ENCODE results near the gene SNTA1. TPM values are rescaled to one million over a fixed set of nuclear protein-coding genes. Genes with fewer than 3 reads are reported as not detected.

The SNTA1 gene
- total and polyA plus RNA-seq, 2 of the 13 experiments (the other 11 are each of a cell fraction or from before 2014, with no cell fraction given), result 16.4 to 18.3 TPM

DNA sequence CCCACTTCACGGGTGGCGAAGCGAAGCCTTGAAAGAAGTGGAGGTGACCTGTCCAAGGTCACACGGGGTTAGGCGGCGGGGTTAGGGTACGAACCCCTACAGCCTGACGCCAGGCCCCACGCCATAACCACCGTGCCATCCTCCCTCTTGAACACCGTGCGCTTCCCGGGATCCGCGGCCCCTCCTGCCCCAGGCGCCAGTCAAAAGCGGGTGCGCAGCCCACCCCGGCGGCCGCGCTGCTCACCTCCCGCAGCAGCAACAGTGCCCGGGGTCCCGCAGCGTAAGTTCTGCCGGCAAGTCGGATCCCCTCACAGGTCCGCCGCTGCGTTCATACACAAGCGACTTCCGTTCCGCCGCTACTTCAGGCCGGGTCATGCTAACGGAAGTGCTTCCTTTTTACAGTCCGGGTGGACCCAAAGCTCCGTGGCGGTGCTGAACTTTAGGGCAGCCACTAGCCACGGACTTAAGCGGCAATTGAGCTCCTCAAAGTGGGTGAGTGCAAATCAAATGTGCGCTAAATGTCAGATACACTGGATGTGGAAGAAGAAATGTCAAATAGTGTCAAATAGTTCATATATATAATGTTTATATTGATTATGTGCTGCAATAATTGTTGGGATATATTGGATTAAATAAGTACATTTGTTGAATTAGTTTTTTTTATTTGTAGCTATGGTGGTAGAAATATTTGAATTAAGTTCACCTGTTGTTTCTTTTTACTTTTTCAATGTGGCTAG is 42.2 kb downstream of the SNTA1 start, which contains the start of gene CDK5RAP1 (continued):
- TF ChIP-seq ZNF569 (CRISPR knock-in tag; IDR thresholded peaks at IDR 0.05; ENCODE audit: borderline replicate concordance), result no peak; the same call in 1 of the 2 replicates
- TF ChIP-seq, protein P1, sequence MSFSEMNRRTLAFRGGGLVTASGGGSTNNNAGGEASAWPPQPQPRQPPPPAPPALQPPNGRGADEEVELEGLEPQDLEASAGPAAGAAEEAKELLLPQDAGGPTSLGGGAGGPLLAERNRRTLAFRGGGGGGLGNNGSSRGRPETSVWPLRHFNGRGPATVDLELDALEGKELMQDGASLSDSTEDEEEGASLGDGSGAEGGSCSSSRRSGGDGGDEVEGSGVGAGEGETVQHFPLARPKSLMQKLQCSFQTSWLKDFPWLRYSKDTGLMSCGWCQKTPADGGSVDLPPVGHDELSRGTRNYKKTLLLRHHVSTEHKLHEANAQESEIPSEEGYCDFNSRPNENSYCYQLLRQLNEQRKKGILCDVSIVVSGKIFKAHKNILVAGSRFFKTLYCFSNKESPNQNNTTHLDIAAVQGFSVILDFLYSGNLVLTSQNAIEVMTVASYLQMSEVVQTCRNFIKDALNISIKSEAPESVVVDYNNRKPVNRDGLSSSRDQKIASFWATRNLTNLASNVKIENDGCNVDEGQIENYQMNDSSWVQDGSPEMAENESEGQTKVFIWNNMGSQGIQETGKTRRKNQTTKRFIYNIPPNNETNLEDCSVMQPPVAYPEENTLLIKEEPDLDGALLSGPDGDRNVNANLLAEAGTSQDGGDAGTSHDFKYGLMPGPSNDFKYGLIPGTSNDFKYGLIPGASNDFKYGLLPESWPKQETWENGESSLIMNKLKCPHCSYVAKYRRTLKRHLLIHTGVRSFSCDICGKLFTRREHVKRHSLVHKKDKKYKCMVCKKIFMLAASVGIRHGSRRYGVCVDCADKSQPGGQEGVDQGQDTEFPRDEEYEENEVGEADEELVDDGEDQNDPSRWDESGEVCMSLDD (CRISPR knock-in tag; IDR thresholded peaks at IDR 0.05; ENCODE audit: borderline replicate concordance), result no peak
- peak; percentile 99 for TF ChIP-seq ZNF350 (CRISPR knock-in tag; IDR thresholded peaks at IDR 0.05; ENCODE audit: borderline replicate concordance, low read depth)
- peak; percentile 93; the same call in 1 of the 2 replicates for TF ChIP-seq FOXC1 (CRISPR knock-in tag; IDR thresholded peaks at IDR 0.05; ENCODE audit: borderline replicate concordance)
- TF ChIP-seq ZNF619 (CRISPR knock-in tag; IDR thresholded peaks at IDR 0.05), result peak; percentile 97; the same call in 1 of the 2 replicates
- peak; percentile 86 for TF ChIP-seq NKX3-1 (CRISPR knock-in tag; IDR thresholded peaks at IDR 0.05)
- TF ChIP-seq, protein P2, sequence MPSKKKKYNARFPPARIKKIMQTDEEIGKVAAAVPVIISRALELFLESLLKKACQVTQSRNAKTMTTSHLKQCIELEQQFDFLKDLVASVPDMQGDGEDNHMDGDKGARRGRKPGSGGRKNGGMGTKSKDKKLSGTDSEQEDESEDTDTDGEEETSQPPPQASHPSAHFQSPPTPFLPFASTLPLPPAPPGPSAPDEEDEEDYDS (CRISPR knock-in tag; IDR thresholded peaks at IDR 0.05), result peak; percentile 96
- peak; percentile 74; the same call in 1 of the 2 replicates for TF ChIP-seq SP5 (CRISPR knock-in tag; IDR thresholded peaks at IDR 0.05; ENCODE audit: borderline replicate concordance, low read depth)
- TF ChIP-seq ZNF652 (CRISPR knock-in tag; IDR thresholded peaks at IDR 0.05; ENCODE audit: borderline replicate concordance, low read depth), result peak; percentile 81; the same call in 1 of the 2 replicates
- TF ChIP-seq SNRNP70 (IDR thresholded peaks at IDR 0.05; ENCODE audit: low read depth, low read length), result no peak
- TF ChIP-seq, protein P3, sequence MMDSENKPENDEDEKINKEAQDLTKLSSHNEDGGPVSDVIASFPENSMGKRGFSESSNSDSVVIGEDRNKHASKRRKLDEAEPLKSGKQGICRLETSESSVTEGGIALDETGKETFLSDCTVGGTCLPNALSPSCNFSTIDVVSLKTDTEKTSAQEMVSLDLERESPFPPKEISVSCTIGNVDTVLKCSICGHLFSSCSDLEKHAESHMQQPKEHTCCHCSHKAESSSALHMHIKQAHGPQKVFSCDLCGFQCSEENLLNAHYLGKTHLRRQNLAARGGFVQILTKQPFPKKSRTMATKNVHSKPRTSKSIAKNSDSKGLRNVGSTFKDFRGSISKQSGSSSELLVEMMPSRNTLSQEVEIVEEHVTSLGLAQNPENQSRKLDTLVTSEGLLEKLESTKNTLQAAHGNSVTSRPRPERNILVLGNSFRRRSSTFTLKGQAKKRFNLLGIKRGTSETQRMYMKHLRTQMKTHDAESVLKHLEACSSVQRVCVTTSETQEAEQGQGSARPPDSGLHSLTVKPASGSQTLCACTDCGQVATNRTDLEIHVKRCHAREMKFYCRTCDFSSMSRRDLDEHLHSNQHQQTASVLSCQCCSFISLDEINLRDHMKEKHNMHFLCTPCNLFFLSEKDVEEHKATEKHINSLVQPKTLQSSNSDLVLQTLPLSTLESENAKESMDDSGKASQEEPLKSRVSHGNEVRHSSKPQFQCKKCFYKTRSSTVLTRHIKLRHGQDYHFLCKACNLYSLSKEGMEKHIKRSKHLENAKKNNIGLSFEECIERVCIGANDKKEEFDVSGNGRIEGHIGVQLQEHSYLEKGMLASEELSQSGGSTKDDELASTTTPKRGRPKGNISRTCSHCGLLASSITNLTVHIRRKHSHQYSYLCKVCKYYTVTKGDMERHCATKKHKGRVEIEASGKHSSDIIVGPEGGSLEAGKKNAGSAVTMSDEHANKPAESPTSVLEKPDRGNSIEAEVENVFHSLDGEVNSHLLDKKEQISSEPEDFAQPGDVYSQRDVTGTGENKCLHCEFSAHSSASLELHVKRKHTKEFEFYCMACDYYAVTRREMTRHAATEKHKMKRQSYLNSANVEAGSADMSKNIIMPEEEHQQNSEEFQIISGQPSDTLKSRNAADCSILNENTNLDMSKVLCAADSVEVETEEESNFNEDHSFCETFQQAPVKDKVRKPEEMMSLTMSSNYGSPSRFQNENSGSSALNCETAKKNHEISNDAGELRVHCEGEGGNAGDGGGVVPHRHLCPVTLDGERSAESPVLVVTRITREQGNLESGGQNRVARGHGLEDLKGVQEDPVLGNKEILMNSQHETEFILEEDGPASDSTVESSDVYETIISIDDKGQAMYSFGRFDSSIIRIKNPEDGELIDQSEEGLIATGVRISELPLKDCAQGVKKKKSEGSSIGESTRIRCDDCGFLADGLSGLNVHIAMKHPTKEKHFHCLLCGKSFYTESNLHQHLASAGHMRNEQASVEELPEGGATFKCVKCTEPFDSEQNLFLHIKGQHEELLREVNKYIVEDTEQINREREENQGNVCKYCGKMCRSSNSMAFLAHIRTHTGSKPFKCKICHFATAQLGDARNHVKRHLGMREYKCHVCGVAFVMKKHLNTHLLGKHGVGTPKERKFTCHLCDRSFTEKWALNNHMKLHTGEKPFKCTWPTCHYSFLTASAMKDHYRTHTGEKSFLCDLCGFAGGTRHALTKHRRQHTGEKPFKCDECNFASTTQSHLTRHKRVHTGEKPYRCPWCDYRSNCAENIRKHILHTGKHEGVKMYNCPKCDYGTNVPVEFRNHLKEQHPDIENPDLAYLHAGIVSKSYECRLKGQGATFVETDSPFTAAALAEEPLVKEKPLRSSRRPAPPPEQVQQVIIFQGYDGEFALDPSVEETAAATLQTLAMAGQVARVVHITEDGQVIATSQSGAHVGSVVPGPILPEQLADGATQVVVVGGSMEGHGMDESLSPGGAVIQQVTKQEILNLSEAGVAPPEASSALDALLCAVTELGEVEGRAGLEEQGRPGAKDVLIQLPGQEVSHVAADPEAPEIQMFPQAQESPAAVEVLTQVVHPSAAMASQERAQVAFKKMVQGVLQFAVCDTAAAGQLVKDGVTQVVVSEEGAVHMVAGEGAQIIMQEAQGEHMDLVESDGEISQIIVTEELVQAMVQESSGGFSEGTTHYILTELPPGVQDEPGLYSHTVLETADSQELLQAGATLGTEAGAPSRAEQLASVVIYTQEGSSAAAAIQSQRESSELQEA (CRISPR knock-in tag; IDR thresholded peaks at IDR 0.05; ENCODE audit: not compliant biosample characterization), result peak; percentile 85
- TF ChIP-seq, protein P4, sequence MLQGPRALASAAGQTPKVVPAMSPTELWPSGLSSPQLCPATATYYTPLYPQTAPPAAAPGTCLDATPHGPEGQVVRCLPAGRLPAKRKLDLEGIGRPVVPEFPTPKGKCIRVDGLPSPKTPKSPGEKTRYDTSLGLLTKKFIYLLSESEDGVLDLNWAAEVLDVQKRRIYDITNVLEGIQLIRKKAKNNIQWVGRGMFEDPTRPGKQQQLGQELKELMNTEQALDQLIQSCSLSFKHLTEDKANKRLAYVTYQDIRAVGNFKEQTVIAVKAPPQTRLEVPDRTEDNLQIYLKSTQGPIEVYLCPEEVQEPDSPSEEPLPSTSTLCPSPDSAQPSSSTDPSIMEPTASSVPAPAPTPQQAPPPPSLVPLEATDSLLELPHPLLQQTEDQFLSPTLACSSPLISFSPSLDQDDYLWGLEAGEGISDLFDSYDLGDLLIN (CRISPR knock-in tag; IDR thresholded peaks at IDR 0.05; ENCODE audit: borderline replicate concordance), result peak; percentile 65; the same call in 1 of the 2 replicates
- TF ChIP-seq BRD4 (CRISPR knock-in tag; IDR thresholded peaks at IDR 0.05), result peak; percentile 100
